Dermis lymphatic vessel endothelial cell (primary cell): ENCODE results near the gene MT1X. TPM values are rescaled to one million over a fixed set of nuclear protein-coding genes. Genes with fewer than 3 reads are reported as not detected.

Experiments used
- total RNA-seq: library from RNA; depleted of rRNA; stranded (reverse); fragments of >200 nt; gene quantifications from 2 replicates; pipeline ENCODE4 v1.2.1, GENCODE V29; 2014

Gene MT1X
- total RNA-seq, result 8.6 and 8.7 TPM in 2 replicates

DNA sequence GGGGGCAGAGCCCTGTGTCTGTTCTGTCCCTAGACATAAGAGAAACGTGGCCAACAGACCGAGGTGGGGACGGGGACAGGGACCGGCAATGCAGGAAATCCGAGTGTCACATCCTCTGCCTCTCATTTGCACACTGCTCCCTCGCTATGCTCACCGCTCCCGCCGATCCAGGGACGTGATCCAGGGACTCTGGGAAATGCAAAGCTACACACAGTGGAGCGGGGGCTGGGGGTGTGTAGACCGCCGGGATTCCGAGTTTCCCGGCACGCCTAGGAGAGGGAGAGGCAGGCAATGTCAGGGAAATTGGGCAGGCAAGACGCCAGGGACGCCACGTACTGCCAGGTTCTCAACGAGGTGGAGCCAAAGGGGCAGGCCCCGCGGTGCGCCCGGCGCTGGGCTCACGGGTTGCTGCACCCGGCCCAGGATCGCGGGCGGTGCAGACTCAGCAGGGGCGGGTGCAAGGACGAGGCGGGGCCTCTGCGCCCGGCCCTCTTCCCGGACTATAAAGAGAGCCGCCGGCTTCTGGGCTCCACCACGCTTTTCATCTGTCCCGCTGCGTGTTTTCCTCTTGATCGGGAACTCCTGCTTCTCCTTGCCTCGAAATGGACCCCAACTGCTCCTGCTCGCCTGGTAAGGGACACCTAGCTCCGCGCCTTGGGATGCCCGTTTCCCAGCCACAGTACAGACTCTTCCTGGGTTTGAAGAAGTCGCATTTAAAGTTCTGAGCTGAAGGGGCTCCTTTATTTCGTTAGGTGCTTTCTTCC, at the start of gene MT1X:
MT1X (plus strand) TSS at position 532 of the 764 bp plus-strand sequence; CDS start at position 603, 71 bp downstream.

DNA sequence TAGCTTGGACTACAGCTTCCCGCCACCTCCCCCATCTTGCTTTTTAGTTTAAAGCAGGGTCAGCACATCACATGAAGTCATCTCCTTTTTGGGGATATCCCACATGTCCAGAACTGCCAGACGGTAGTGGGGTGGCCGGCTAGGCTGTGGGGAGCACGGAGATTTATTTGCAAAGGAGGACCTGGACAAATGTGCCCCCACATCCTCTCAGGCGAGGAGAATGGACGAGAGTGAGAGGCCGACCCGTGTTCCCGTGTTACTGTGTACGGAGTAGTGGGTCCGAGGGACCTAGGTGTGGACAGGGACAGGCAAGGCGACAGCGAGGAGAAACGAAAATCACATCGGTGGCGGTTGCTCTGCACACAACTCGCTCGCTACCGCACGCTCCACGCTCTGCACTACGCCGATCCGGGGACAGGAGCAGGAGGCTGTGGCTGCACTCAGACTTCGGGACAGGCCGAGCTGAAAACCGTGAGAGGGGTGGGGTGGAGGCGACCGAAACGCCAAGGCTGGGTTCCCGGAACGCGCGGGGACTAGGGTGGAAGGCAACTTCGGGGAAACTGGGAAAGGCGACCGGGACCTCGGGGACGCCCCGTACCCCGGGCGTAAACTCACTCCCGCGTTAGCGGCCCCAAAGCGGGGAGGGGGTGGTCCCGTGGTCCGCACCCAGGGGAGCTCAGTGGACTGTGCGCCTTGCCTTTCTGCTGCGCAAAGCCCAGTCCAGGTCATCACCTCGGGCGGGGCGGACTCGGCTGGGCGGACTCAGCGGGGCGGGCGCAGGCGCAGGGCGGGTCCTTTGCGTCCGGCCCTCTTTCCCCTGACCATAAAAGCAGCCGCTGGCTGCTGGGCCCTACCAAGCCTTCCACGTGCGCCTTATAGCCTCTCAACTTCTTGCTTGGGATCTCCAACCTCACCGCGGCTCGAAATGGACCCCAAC, 44.2 kb upstream of the MT1X start, which contains the start of gene MT1A:
MT1A (plus strand) TSS at position 853 of the 937 bp plus-strand sequence; CDS start at position 926, 73 bp downstream.

DNA sequence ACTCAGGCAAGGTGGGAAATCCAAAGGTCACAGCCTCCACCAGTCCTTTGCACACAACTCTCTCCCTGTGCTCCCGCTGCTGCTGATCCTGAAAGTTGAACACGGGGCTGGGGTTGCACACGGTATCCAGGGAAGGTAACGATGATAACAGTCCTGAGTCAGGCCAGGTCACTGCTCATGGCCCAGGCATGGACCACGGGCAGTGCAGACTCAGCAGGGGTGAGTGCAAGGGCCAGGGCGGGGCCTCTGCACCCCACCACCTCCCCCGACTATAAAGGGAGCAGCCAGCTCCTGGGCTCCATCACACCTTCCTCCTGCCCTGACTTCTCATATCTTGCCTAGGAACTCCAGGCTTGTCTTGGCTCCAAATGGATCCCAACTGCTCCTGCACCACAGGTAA, 30.7 kb upstream of the MT1X start, which contains the start of gene MT1B:
MT1B (plus strand) TSS at position 301 of the 400 bp plus-strand sequence; CDS start at position 369, 68 bp downstream.

DNA sequence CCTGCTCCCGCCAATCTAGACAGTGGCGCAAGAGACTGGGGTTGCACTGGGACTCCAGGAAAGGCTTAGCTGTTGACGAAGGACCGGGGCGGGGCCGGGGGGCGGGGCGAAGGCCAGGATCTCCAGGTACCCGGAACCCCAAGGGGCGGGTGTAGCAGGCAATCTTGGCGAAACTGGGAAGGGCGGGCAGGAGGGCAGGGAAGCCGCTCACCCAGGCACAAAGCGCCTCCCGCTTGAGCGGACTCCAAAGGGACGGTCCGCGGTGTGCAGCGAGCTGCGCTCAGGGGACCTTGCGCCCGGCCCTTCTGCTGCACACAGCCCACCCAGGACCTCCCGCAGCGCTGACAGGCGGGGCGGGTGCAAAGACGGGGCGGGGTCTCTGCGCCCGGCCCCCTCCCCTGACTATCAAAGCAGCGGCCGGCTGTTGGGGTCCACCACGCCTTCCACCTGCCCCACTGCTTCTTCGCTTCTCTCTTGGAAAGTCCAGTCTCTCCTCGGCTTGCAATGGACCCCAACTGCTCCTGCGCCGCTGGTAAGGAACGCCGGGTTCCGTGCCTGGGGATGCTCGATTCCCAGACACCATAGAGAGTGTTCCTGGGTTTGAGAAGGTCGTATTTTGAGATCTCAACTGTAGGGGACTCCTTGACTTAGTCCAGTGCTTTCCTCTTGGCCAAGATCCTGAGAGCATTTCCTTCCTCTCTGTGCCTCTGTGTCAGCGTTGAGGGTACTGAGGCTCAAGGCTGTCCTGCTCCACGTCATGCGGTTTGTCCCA, 24.5 kb upstream of the MT1X start, which contains the start of gene MT1F:
MT1F (plus strand) TSS at position 405 of the 772 bp plus-strand sequence; CDS start at position 505, 100 bp downstream.

DNA sequence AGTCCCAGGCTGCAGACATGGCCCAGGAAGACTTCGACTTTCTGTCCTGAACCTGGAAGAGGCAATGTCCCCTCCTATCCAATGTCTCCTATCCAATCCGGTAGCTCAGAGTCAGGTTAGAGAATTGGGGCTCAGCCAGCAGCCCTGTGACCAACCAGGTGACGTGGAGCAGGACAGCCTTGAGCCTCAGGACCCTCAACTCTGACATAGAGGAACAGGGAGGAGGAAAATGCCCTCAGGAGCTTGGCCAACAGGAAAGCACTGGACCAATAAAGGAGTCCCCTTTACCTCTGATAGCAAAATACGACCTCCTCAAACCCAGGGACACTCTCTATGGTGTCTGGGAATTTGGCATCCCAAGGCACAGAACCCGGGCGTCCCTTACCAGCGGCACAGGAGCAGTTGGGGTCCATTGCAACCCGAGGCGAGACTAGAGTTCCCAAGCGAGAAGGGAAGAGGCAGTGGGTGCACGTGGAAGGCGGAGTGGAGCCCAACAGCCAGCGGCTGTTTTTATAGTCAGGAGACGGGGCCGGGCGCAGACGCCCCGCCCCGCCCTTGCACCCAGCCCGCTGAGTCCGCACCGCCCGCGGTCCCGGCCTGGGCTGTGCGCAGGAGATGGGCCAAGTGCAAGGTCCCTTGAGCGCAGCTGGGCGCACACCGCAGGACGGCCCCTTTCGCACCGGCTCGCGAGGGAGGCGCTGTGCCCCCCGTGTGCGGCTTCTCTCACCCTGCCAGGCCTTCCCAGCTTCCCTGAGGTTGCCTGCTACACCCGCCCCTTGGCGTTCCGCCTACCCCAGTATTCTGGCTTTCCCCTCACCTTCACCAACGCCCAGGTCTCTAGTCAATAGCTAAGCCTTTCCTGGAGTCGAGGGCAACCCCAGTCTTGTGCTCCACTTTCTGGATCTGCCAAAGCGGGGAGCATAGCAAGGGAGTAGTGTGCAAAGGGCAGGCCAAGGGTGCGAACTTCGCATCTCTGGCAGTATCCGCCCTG, 14.4 kb upstream of the MT1X start, which contains the start of gene MT1G:
MT1G (minus strand) TSS at position 485 of the 991 bp plus-strand sequence; CDS start at position 413, 72 bp downstream.

DNA sequence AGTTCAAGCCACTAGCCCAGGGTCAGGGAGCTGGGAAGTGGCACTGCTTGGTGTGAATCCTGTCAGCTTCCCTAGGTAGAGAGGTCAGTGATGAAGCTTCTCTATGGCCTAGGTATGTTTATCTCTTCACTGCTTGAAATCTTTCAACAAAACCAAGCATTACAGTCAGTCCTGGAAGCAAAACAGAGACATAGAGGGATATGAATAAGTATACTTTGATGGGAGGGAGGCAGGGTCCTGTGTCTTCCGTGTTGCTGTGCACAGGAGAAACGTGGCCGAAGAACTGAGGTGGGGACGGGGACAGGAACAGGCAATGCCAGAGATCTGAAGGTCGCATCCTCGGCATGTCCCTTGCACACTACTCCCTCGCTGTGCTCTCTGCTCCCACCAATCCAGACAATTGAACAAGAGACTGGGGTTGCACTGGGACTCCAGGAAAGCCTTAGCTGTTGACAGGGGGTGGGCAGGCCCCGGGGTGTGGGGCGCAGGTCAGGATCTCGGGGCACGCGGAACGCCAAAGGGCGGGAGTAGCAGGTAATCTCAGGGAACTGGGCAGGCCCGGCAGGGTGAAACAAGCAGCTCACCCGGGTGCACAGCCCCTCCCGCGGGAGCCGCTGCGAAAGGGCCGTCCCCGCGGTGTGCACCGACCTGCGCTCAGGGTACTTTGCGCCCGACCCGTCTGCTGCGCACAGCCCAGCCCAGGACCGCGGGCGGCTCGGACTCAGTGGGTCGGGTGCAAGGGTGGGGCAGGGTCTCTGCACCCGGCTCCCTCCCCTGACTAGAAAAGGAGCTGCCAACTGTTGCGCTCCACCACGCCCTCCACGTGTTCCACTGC, 13.0 kb upstream of the MT1X start, which contains the start of gene MT1H:
MT1H (plus strand) TSS at position 810 of the 835 bp plus-strand sequence. CDS start 71 bp downstream, outside the sequence.

DNA sequence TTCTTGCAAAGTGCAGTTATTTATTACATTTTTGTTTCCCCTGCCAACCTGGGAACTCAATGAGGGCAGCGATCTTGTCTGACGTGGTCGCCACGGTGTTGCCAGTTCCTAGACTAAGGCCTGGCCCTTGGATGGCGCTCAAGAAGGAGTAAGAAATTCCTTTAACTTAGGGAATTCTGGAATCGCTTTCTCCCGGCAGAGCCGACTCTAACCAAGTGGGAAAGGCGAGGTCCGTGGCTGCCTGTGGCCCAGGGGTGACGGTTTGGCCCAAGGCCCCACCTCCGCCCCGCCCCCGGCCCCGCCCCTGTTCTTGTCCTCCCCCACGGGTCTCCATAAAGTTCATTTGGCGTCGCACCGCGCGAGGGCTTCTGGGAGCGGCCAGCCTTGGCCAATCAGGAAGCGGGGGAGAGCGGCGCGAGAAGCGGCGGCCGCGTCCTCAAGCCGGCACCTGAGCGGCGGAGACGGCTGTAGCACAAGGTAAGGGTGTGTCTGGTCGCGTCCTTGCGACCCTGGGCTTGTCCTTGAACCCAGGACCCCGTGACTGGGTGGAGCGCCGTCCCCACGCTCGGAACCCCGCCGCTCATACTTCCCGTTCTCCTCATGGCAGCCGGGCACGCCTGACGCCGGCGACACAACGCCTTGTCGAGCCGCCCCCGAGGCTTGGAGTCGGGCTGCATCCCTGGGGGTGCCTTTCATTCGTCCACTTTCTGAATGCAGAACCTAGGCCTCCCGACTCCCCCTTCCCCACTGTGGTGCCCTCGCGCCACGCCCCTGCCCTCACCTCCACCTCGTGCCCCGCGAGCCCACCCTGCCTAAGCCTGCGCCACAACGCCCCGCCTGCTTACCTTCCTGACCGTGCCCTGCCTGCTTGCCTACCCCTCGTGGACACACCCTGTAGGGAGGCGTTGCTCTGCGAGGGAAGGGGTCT, 47.7 kb downstream of the MT1X start, which contains the start of gene NUP93:
NUP93 (plus strand) TSS at position 395 of the 928 bp plus-strand sequence. CDS start 18,119 bp downstream, outside the sequence.

Other genes starting within 250 kb of the MT1X start
- gene NUDT21, start 231.1 kb upstream of the MT1X start, total RNA-seq, result 82.9 and 91.3 TPM in 2 replicates
- gene OGFOD1, start 230.9 kb upstream of the MT1X start, total RNA-seq, result 42.3 and 73.3 TPM in 2 replicates
- gene BBS2, start 162.4 kb upstream of the MT1X start, total RNA-seq, result 45.8 and 55.3 TPM in 2 replicates
- not detected in 2 replicates for gene MT4, start 117.4 kb upstream of the MT1X start, total RNA-seq
- not detected in 2 replicates for gene MT3, start 92.9 kb upstream of the MT1X start, total RNA-seq
- gene MT2A, start 73.9 kb upstream of the MT1X start, total RNA-seq, result 8.3 and 11.2 TPM in 2 replicates
- 10.4 and 25.5 TPM in 2 replicates for gene MT1E, start 56.7 kb upstream of the MT1X start, total RNA-seq
- gene MT1M, start 49.8 kb upstream of the MT1X start, total RNA-seq, result 0.43 and 0.54 TPM in 2 replicates
- 0.43 TPM in 1 of 2 replicates, not detected in the other for gene MT1A, start 43.8 kb upstream of the MT1X start, total RNA-seq
- not detected in 2 replicates for gene MT1B, start 30.6 kb upstream of the MT1X start, total RNA-seq
- 0.22 and 0.34 TPM in 2 replicates for gene MT1F, start 24.5 kb upstream of the MT1X start, total RNA-seq
- gene MT1G, start 14.4 kb upstream of the MT1X start, total RNA-seq, result 0.22 TPM in 1 of 2 replicates, not detected in the other
- not detected in 2 replicates for gene MT1H, start 12.7 kb upstream of the MT1X start, total RNA-seq
- gene NUP93, start 47.7 kb downstream of the MT1X start, total RNA-seq, result 51.4 and 58.7 TPM in 2 replicates
- 0.09 TPM in 1 of 2 replicates, not detected in the other for gene SLC12A3, start 182.7 kb downstream of the MT1X start, total RNA-seq
- gene HERPUD1, start 249.7 kb downstream of the MT1X start, total RNA-seq, result 126 and 160 TPM in 2 replicates